HG03135 (cell line): Measurements from ENCODE around the gene RDM1.

Source experiments
- ATAC-seq: cut with Tn5 transposase; IDR thresholded peaks from one replicate; pipeline ENCODE4 v1.9.1; 2021; ENCODE audit warnings: mild to moderate bottlenecking, moderate library complexity; ENCODE audit not compliant: unreplicated experiment

RDM1 gene

DNA sequence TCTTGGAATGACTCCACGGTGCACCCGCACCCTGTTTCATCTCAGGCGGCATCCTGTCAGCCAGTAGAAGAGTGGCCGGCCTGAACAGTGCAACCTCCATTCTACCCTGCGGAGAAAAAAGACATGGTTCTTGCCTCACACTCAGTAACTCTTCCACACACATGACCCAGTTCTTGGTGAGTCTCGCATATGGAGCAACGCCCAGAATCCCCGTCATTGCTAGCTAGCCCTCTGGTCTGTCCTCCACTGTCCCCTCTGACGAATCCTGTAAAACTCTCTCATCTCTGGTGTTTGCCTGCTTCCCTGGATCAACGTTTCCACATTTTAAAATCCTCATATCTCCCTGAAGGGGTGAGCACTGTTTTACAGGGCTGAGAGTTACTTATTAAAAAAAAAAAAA is 4.2 kb upstream of the RDM1 start:
- ATAC-seq: no peak

DNA sequence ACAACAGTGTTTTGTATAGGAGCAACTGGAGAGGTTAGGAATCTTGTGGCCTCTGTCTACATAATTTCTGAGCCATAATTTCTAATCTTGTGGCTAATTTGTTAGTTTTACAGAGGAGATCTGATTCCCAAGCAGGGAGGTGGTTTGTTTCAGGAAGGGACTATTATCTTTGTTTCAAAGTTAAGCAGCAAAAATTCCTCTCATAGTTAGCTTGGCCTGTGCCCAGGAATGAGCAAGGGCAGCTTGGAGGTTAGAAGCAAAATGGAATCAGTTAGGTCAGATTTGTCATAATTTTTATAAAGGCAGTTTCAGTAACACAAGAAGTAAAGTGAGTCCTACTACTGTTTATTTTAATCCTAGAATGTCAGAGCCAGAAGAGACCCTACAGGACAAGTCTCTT is 2.0 kb upstream of the RDM1 start:
- ATAC-seq: no peak

DNA sequence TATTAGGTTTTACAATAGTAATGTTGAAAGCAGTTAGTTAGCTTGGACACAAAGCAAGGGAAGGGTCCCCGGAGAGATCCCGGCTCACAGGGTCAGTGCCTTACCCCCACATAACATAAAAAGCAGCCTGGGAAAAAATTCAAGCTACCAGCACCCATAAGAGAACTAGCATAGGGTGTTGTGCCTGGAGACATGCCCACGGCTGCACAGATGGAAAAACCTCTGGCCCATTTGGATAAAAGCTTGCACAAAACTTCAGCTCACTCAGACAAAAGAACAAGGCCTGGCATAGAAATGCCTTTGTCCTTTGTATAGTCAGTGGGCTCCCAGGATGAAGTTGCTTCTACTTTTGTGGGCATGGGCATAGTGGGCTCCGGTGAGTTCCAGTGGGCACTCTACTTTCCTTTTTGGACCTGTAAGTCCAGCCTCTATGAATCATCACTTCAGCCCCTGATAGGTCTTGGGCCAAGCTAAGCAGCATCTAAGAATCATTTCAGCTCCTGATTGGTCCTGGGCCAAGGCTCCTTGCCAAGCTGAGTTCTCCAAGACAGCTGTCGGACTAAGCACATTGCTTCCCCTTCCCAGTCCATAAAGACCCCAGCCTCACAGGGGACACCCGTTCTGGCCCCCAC is 1.3 kb upstream of the RDM1 start:
- no peak for ATAC-seq

DNA sequence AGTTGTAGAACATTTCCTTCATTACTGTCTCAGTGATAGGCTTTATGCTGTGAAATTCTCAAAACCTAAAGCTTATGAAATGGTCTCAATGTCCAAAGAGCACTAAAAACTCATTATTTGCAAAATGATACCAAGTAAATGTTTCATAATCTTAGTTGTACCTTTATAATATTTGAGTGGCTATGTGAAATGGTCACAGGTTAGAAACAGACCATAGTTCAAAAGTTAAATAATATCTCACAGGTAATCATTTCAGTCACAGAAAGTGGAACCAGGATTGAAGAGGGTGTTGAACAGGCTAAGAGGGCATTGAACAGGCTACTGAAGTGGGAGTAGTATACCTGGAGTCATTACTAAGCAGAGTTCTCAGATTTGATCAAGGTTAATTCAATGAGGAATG is 2.9 kb downstream of the RDM1 start:
- no peak for ATAC-seq

DNA sequence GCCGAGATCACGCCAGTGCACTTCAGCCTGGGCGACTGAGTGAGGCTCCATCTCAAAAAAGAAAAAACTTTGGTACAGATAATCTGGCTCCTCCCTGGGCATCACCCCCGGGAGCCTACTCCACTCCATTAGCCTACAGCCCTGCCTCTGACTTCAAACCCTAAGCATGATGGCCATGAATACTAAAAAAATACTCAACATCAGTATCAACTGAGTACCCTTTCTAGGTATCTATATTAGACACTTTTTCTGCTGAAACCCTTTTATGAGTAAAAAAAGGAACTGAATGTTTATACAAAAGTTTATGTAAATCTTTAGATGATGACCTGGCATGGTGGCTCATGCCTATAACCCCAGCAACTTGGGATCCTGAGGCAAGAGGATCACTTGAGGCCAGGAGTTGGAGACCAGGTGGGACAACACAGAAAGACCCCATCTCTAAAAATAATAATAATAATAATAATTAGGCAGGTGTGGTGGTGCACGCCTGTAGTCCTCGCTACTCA is 6.9 kb downstream of the RDM1 start:
- no peak for ATAC-seq

DNA sequence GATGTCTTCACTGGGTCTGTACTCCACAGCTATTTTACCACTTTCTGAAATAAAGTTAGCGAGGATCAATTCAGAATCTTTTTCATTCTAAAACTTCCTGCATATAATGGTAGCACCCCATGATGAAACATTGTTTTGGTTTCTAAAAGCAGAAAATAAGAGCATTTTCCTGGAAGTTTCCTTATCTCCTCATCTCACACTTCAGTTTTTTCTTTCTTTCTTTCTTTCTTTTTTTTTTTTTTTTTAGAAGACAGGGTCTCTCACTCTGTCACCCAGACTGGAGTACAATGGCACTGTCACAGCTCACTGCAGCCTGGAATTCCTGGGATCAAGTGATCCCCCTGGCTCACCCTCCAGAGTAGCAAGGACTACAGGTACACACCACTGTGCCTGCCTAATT is 10.3 kb downstream of the RDM1 start:
- no peak for ATAC-seq

DNA sequence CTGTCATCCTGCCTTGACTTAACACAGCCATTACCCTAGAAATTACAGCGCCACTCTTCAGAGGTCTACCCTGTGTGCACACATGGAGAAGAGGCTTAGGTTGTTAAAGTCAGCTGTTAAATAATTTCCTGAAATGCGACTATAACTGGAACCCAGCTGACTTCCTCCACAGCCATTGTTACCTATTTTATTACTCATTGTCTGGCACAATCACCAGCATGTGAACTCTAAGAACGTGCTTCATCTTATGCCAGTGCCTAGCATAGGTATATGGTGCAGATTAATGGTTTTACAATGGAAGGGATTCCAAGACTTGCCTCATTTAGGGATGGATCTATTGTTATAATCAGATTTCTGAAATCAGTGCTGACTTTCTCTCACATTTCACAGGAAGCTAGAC is 11.9 kb downstream of the RDM1 start:
- no peak for ATAC-seq

DNA sequence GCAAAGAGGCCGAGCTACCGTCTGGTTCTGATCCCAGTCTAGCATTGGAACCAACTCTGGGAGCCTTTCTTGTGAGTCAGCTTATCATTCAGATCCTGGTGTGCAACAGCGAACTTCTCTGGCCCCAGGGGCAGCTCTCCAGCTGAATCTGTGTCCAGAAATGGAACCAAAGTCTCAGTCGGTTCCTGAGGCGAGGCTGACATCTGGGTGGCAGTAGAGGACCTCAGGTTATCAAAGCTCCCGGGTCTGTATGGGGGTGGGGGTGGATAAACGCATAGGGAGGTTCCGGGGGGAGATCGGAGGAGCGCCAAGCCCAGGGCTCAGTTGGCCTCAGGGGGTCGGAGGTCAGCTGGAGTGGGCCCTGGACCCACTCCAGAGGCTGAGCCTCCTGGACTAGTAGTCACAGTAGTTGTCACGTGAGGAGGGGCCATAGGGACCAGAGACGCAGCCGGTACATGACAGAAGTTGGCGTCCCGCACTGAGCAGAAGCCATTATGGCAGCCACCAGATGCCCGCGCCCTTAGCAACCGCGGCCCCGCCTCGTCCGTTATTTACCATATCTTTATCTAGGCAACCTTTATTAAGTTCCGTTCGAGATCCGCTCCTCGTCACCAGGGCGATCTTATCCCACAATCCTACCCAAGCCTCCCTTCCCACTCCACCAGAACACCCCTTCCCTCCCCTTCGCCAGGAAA is 12.9 kb downstream of the RDM1 start:
- no peak for ATAC-seq

DNA sequence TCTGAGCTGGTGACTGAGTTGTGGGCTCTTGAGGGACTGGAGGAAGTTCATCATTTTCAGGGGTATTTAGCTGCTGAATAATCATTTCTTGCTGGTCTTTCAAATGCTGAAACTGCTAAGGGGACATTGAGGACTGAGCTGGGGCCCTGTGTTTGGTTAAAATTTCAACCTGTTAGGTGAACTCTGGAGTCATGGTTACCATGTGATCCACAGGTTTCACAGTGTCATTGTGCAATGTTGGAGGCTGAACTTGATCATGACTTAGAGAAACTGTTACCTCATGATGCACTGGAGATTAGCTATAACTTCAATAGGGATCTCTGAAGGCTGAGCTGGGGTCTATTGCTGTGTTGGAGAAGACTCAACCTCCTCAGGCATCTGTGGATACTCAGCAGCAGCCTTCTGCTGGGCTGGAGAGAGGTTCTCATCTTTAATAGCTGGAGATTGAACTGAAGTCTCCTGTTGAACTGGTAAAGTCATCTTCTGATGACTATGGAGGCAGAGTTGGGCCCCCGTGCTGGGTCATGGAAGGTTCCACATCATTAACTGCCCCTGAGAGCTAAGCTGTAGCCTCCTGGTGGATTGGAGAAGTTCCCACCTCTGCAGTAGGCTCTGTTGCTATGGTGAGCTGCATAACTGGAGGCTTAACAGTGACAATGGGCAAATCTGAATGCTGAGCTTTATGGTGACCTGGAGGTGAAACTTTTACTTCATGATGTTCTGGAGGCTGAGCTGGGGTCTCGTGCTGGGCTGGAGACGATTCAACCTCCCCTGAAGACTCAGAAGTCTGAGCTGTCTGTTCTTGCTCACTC is 15.2 kb downstream of the RDM1 start:
- ATAC-seq: no peak

DNA sequence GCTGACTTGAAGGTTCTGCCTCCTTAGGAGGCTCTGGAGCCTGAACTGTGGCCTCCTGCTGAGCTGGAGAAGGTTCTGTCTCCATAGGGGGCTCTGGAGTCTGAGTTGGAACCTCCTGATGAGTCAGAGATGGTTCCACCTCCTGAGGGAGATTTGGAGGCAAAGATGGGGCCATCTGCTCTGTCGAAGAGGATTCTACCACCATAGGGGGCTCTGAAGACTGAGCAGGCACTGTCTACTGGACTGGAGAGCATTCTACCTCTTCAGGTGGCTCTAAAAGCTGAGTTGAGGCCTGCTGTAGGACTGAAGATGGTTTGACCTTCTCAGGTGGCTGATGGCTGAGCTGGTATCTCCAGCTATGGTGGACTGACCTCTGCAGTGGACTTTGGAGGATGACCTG is 16.2 kb downstream of the RDM1 start:
- no peak for ATAC-seq

DNA sequence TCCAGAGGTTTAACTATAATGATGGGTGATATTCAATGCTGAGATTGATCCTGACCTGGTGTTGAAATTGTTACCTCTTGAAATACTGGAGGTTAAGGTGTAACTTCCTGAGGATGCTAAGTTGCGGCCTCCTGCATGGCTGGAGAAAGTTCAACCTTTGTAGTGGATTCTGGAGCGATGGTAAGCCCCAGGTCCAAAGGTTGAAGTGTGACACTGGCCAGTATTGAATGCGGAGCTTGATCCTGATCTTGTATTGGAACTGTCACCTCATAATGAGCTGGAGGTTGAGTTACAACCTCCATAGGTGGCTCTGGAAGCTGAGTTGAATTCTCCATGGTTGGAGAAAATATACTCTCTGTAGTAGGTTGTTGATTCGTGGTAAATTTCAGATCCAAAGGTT is 17.0 kb downstream of the RDM1 start:
- ATAC-seq: no peak

DNA sequence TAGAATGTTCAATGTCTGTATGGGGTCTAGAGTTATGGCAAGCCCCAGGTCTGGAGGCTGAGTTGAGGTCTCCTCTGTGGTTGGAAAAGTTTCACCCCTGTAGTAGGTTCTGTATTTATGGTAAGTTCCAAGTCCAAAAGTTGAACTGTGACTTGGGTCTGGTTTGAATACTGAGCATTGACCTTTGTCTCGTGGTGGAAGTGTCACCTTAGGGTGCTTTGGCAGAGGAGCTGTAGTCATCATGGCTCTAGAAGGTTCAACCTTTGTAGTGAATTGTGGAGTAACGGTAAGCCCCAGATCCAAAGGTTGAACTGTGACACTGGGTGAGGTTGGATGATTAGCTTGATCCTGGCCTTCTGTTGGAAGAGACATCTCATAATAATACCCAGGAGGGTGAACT is 17.6 kb downstream of the RDM1 start:
- no peak for ATAC-seq

DNA sequence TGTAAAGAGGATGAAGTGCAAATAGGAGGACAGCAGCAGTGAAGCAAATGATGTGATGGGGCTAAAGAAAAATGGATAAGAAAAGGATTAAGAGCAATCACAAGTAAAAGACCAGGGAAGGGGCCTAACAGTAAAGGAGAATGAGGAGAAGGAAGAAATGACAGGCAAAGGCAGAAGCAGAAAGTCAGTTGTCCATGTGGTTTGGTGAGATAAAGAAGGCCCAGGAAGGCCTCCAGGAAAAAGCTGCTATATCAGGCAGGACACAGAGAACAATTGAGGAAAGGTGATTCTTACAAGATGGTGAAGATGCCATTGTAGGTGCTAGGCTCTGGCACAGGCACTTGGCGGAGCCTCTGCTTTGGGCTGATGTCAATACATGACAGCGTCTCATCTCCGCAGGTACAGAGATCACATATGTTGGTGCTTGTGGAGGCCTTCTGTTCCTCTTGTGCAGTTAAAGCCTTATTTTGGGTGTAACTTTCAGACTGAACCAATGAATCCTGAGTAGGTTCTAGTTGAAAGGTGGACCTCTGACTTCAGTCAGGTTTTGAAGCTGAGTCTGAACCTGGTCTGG is 18.1 kb downstream of the RDM1 start:
- no peak for ATAC-seq

DNA sequence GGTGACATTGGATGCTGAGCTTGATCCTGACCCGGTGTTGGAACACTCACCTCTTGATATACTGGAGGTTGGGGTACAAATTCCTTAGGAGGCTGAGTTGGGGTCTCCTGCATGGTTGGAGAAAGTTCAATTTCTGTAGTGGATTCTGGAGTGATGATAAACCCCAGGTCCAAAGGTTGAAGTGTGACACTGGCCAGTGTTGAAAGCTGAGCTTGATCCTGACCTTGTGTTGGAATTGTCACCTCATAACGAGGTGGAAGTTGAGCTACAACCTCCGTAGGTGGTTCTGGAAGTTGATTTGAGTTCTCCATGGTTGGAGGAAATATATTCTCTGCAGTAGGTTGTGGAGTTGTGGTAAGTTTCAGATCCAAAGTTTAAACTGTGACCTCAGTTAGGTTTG is 21.2 kb downstream of the RDM1 start:
- ATAC-seq: no peak

DNA sequence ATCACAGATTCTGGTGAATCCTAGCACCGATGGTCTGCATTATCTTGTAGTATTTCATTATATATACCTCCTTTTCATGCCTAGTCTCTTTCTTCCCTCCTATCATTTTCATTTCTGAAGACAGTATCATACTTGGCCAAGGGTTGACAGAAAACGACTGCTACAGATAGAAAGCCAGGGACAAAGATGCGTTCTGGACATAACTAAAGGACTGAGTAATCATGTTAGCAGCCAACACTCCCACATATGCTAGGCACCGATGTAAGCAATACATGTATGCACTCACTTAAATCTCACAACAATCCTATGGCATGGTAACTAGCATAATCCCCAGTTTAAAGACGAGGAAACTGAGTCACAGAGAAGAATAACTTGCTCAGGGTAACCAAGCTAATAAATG is 22.9 kb downstream of the RDM1 start:
- ATAC-seq: no peak

DNA sequence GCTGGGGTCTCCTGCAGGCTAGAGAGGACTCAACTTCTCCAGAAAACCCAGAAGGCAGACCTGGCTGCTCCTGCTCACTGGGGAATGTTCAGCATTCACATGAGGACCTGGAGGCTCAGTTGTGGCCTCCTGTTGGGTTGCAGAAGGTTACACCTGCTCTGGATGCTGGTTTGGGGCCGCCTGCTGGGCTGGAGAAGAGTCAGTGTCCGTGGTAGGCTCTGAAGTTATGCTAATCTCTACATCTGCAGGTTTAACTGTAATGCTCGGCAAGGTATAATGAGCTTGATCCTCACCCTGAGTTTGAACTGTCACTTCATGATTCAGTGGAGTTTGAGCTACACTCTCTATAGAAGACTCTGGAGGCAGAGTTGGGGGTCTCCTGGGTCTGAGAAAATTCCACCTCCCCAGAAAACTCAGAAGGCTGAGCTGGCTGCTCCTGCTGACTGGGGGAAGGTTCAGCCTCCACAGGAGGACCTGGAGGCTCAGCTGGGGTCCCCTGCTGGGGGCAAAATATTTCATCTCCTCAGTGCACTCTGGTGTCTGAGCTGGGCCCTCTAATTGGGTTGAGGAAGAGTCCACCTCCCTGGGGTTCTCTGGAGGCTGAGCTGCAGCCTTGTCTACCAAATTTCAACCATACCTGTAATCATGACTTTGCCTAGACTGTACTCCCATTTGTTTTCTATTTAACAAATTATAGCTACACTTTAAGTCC is 23.5 kb downstream of the RDM1 start:
- ATAC-seq: no peak

DNA sequence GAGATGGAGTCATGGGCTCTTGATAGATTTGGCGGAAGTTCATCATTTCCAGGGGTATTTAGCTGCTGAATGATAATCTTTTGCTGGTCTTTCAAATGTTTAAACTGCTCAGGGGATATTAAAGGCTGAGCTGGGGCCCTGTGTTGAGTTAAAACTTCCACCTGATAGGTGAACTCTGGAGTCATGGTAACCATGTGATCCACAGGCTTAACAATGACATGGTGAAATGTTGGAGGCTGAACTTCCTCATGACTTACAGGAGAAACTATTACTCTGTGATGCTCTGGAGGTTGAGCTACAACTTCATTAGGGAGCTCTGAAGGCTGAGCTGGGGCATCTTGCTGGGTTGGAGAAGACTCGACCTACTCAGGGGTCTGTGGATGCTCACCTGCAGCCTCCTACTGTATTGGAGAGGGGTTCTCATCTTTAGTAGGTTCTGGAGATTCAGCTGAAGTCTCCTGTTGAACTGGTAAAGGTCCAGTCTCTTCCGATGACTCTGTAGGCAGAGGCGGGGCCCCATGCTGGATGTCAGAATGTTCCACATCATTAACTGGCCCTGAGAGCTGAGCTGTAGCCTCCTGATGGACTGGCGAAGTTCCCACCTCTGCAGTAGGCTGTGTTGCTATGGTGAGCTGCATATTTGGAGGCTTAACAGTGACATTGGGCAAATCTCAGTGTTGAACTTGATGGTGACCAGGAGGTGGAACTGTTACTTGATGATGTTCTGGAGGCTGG is 24.2 kb downstream of the RDM1 start:
- no peak for ATAC-seq

DNA sequence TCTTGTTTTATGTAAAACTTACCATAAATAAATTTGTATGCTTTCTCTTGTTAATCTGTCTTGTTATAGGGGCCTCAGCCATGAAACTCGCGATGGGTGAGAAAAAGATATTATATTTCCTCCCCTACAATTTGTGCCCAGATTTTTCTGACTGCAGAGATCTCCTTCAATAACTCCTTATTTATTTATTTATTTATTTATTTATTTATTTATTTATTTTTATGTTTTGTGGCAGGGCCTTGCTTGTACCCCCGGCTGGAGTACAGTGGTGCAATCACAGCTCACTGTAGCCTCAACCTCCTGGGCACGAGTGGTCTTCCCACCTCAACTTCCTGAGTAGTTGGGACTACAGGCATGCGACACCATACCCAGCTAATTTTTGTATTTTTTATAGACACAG is 27.1 kb downstream of the RDM1 start:
- ATAC-seq: no peak

DNA sequence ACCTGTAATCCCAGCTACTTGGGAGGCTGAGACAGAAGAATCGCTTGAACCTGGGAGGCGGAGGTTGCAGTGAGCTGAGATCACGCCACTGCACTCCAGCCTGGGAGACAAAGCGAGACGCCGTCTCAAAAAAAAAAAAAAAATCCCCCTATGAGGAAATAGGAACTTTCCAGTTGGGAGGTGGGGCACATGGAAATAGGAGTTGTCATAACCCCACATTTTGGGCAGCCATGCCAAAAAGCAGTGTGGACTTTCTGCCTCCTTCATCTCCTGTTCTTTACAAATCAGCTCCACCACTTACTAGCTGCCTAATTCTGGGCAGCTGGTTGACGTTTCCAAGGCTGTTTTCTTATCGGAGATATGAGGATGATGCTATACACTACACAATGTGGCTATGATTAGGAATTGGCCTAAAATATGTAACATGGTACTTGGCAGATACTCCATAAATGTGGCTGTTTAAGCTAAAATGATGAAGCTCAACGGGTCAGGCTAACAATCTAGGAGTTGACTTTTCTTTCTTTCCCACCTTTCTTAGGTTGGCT is 28.9 kb downstream of the RDM1 start:
- no peak for ATAC-seq
